ENCODE results near the gene FBXL17. TPM values are rescaled to one million over a fixed set of nuclear protein-coding genes. Genes with fewer than 3 reads are reported as not detected.

The FBXL17 gene
- total and polyA plus RNA-seq, 9 of the 15 experiments (the other 6 are each of a cell fraction or from before 2014, with no cell fraction given): 0.32 to 5.4 (median 1.8) TPM

GRCh38 chr5:107815109-107815508 is 566.8 kb downstream of the FBXL17 start:
- intact Hi-C loops (cut with micrococcal nuclease): no loop called here
- ChIA-PET CTCF (ENCODE audit: low intra/inter-chr PET ratio) (no interaction called here), POLR2A (no interaction called here)
- FAIRE-seq (no peak), DNase-seq (ENCODE audit: extremely low read depth in 1 of 4, low spot score in 3 of 4) (no peak), ATAC-seq (no peak)
- H3K36me3 ChIP-seq (ENCODE audit: control insufficient read depth, insufficient read depth, low read length): no peaks in the 10 kb centered on the region
- H3K79me2 ChIP-seq (ENCODE audit: control insufficient read depth, insufficient read depth, low read length): no peaks in the 10 kb centered on the region
- BruUV-seq (replicated peaks): no TSS peak
- no peak overlapping the region for H3K4me2 ChIP-seq (ENCODE audit: insufficient read depth, low read length)
- no peak overlapping the region for H2AFZ ChIP-seq (ENCODE audit: low read depth, low read length)
- H4K20me1 ChIP-seq (replicated peaks; ENCODE audit: control insufficient read depth, insufficient read depth, low read length): no peaks in the 10 kb centered on the region
- 0% methylated on average over 9 of the region's 10 CpGs for WGBS (ENCODE audit: insufficient coverage, low coverage, missing lambda C conversion rate)
- H3K27me3 ChIP-seq (ENCODE audit: control insufficient read depth in 2 of 2, insufficient read depth in 2 of 2, low read length in 2 of 2): no peaks in the 10 kb centered on the region
- H3K9me3 ChIP-seq (replicated peaks; ENCODE audit: control insufficient read depth, insufficient read depth, low read depth, low read length): no peaks in the 10 kb centered on the region; the same call in 1 of the 2 replicates
- H3K4me1 ChIP-seq (replicated peaks in 1 of 2; ENCODE audit: control insufficient read depth in 2 of 2, insufficient read depth in 2 of 2, low read length in 2 of 2): no peaks in the 10 kb centered on the region
- no peak overlapping the region for H3K4me3 ChIP-seq
- no peaks in the 10 kb centered on the region for H3K9me1 ChIP-seq (ENCODE audit: control insufficient read depth, insufficient read depth, low read length)
- in situ Hi-C loops (cut with MboI): no loop called here
- no peak overlapping the region for H3K9ac ChIP-seq (ENCODE audit: insufficient read depth in 1 of 2, low read depth in 2 of 2, low read length in 2 of 2)
- TF ChIP-seq XRCC3 (IDR thresholded peaks at IDR 0.05) (no peak), NFRKB (IDR thresholded peaks at IDR 0.05; ENCODE audit: low read depth) (no peak), ZNF280A (IDR thresholded peaks at IDR 0.05; ENCODE audit: low read depth, partially characterized antibody) (no peak), ZNF197 (CRISPR knock-in tag; IDR thresholded peaks at IDR 0.05; ENCODE audit: low read depth) (no peak), TBP (optimal IDR thresholded peaks at IDR 0.05; ENCODE audit: low read depth, low read length) (no peak), ATF3 (IDR thresholded peaks at IDR 0.05) (no peak), ATF3 (CRISPR knock-in tag; conservative IDR thresholded peaks at IDR 0.05) (no peak), GMEB1 (CRISPR knock-in tag; IDR thresholded peaks at IDR 0.05) (no peak), KDM2B (CRISPR knock-in tag; IDR thresholded peaks at IDR 0.05) (no peak), RBM15 (IDR thresholded peaks at IDR 0.05; ENCODE audit: insufficient read depth, low read length) (no peak), ZNF445 (CRISPR knock-in tag; IDR thresholded peaks at IDR 0.05; ENCODE audit: low read depth) (no peak)
- H3K27ac ChIP-seq (ENCODE audit: extremely low read depth, low read depth, low read length): no peak overlapping the region

All from K562 (cell line).